ENCODE results near the gene LKAAEAR1. TPM values are rescaled to one million over a fixed set of nuclear protein-coding genes. Genes with fewer than 3 reads are reported as not detected.

The LKAAEAR1 gene
- total and polyA plus RNA-seq, 2 of the 4 experiments (the other 2 are of a cell fraction), result 0.21 TPM; not detected in 1

GRCh38 chr20:64108731-64109681, 24.8 kb upstream of the LKAAEAR1 start:
- Histone ChIP-seq H3K4me2 (ENCODE audit: low read depth, low read length) (no peak overlapping the region), H3K27ac (ENCODE audit: insufficient read depth, low read length) (no peak overlapping the region), H4K91ac (ENCODE audit: insufficient read depth, low read depth, low read length) (no peak overlapping the region), H4K8ac (ENCODE audit: low read depth in 2 of 2, low read length in 2 of 2) (no peak overlapping the region), H3K9me3 (ENCODE audit: control insufficient read depth, insufficient read depth, low read length) (no peaks in the 10 kb centered on the region), H4K5ac (ENCODE audit: low read depth, low read length) (no peak overlapping the region), H3K9me1 (ENCODE audit: insufficient read depth, low read length) (no peaks in the 10 kb centered on the region), H2AK9ac (replicated peaks; ENCODE audit: low read depth, low read length, poor library complexity) (no peak overlapping the region), H3K4me3 (ENCODE audit: insufficient read depth, low read depth, low read length) (no peak overlapping the region), H4K20me1 (ENCODE audit: insufficient read depth, low read length) (no peaks in the 10 kb centered on the region), H3K18ac (ENCODE audit: low read depth, low read length) (no peak overlapping the region), H2BK120ac (ENCODE audit: low read depth, low read length) (no peak overlapping the region), H3K27me3 (ENCODE audit: control insufficient read depth, insufficient read depth, low read length) (peaks cover 39% of the 10 kb centered on the region), H3K79me1 (ENCODE audit: low read depth in 1 of 2, low read length in 2 of 2) (no peaks in the 10 kb centered on the region), H3K14ac (replicated peaks; ENCODE audit: low read depth, low read length) (no peak overlapping the region), H3K36me3 (ENCODE audit: control insufficient read depth, insufficient read depth, low read length) (no peaks in the 10 kb centered on the region), H2BK15ac (ENCODE audit: low read depth, low read length) (no peak overlapping the region), H2BK20ac (ENCODE audit: low read depth, low read length) (no peak overlapping the region), H3K56ac (ENCODE audit: extremely low read depth, insufficient read depth, low read length) (no peak overlapping the region), H3K4me1 (ENCODE audit: control insufficient read depth, insufficient read depth, low read length) (no peaks in the 10 kb centered on the region), H3K4ac (ENCODE audit: low read depth, low read length) (no peak overlapping the region), H2AK5ac (ENCODE audit: low read depth, low read length) (no peak overlapping the region), H3K23ac (ENCODE audit: low read depth, low read length) (no peak overlapping the region), H2BK5ac (ENCODE audit: low read depth, low read length, poor library complexity, severe bottlenecking) (no peak overlapping the region), H2AFZ (replicated peaks; ENCODE audit: low read length, poor library complexity) (no peak overlapping the region), H3K9ac (ENCODE audit: low read depth, low read length) (no peak overlapping the region)
- in situ Hi-C loops (cut with MboI; ENCODE audit: low sequenced_read_pairs) (no loop called here), intact Hi-C loops (cut with micrococcal nuclease) (no loop called here), dilution Hi-C loops (cut with HindIII; ENCODE audit: low sequenced_read_pairs, unreplicated experiment) (no loop called here)
- ChIA-PET POLR2A (ENCODE audit: unreplicated experiment) (no interaction called here), CTCF (interaction anchor here (1.2 kb wide), 1 partner anchor 25 kb away, joined by 3 read pairs; no protein-coding TSS in a partner anchor)
- ATAC-seq (ENCODE audit: low read depth) (no peak), DNase-seq (no peak)
- WGBS, 2 experiments (ENCODE audit: extremely low coverage in 2 of 2, insufficient read length in 1 of 2), result 63% methylated on average over 6 of the region's 26 CpGs; no CpG with 5 or more reads in 1 of the 2 experiments
- no TSS peak for BruUV-seq (replicated peaks)
- TF ChIP-seq CTCF (conservative IDR thresholded peaks at IDR 0.05; ENCODE audit: low read depth, low read length) (no peak), CHD1 (IDR thresholded peaks at IDR 0.05; ENCODE audit: low read depth, low read length) (no peak), MXI1 (IDR thresholded peaks at IDR 0.05; ENCODE audit: borderline replicate concordance, low read depth, low read length) (no peak), RFX5 (IDR thresholded peaks at IDR 0.05; ENCODE audit: low read depth, low read length) (no peak), CEBPB (IDR thresholded peaks at IDR 0.05; ENCODE audit: low read depth, low read length) (no peak), MAFK (IDR thresholded peaks at IDR 0.05; ENCODE audit: low read depth, low read length) (no peak), RCOR1 (IDR thresholded peaks at IDR 0.05; ENCODE audit: insufficient replicate concordance, low read length) (no peak), MAZ (IDR thresholded peaks at IDR 0.05; ENCODE audit: borderline replicate concordance, low read depth, low read length) (no peak), NFE2L2 (IDR thresholded peaks at IDR 0.05; ENCODE audit: low read depth, low read length) (no peak), SMC3 (IDR thresholded peaks at IDR 0.05; ENCODE audit: low read depth, low read length) (no peak), FOS (IDR thresholded peaks at IDR 0.05; ENCODE audit: low read depth, low read length) (no peak), USF2 (IDR thresholded peaks at IDR 0.05; ENCODE audit: low read depth, low read length) (no peak), RAD21 (IDR thresholded peaks at IDR 0.05; ENCODE audit: low read length) (no peak), BHLHE40 (IDR thresholded peaks at IDR 0.05; ENCODE audit: low read depth, low read length) (no peak)
